H1 (cell line): ENCODE results near the gene NXPH3. TPM values are rescaled to one million over a fixed set of nuclear protein-coding genes. Genes with fewer than 3 reads are reported as not detected.

Experiments used
- CTCF ChIA-PET: fragments of 300-600 bp; sonication (Branson Sonifier 250); formaldehyde crosslinking; loops from one replicate; lab custom pipeline; 2021; ENCODE audit not compliant: partially characterized antibody; lab: Charles Lee
- POLR2A ChIA-PET: fragments of 300-600 bp; sonication (Branson Sonifier 250); formaldehyde crosslinking; loops from one replicate; lab custom pipeline; 2021; ENCODE audit warnings: inconsistent platforms; ENCODE audit not compliant: partially characterized antibody; lab: Charles Lee
- DNase-seq, 2 experiments: peaks; one replicate each; pipeline versions ENCODE4 v3.0.0 to v3.0.0-alpha.2; 2010 to 2022; ENCODE audit warnings: low spot score in 2 of 2, low read depth in 1 of 2, mixed read lengths in 1 of 2
- FAIRE-seq: peaks from 2 replicates; lab custom pipeline; 2011; peaks lifted over from hg19 to GRCh38; lab: Jason Lieb, UNC
- H2AFZ ChIP-seq: 2 replicates; pipeline ENCODE4 v1.8.1; 2012; ENCODE audit warnings: low read length, inconsistent platforms
- H2AK5ac ChIP-seq: 2 replicates; pipeline ENCODE4 v1.6.1; 2013; ENCODE audit warnings: low read depth, low read length
- H2BK120ac ChIP-seq: replicated peaks from 2 replicates; pipeline ENCODE3; 2013; ENCODE audit warnings: low read depth, low read length, inconsistent platforms
- H2BK12ac ChIP-seq: 2 replicates; pipeline ENCODE4 v1.6.1; 2013; ENCODE audit warnings: low read depth, low read length
- H2BK15ac ChIP-seq: 2 replicates; pipeline ENCODE4 v1.6.1; 2013; ENCODE audit warnings: low read length
- H2BK20ac ChIP-seq: 2 replicates; pipeline ENCODE4 v1.6.1; 2013; ENCODE audit warnings: low read length
- H2BK5ac ChIP-seq: 2 replicates; pipeline ENCODE4 v1.6.1; 2013; ENCODE audit warnings: low read depth, low read length
- H3K14ac ChIP-seq: 2 replicates; pipeline ENCODE4 v1.6.1; 2013; ENCODE audit warnings: inconsistent platforms; ENCODE audit not compliant: insufficient read length
- H3K18ac ChIP-seq: 2 replicates; pipeline ENCODE4 v1.6.1; 2013; ENCODE audit warnings: low read length; ENCODE audit errors: extremely low read depth
- H3K23ac ChIP-seq: 2 replicates; pipeline ENCODE4 v1.6.1; 2013; ENCODE audit warnings: inconsistent platforms; ENCODE audit not compliant: insufficient read length
- H3K23me2 ChIP-seq: 2 replicates; pipeline ENCODE4 v1.6.1; 2013; ENCODE audit warnings: low read depth, low read length
- H3K27ac ChIP-seq: 2 replicates; pipeline ENCODE4 v1.6.1; 2011; ENCODE audit warnings: low read depth, low read length, inconsistent platforms
- H3K27me3 ChIP-seq, 4 experiments: replicated peaks in 1 of 4; 1 replicate in 1 of 4; 2 replicates in 3 of 4; pipeline versions ENCODE4 v1.6.1 to v1.8.1; 2011 to 2013; ENCODE audit warnings: low read length in 3 of 4, mild to moderate bottlenecking in 3 of 4, inconsistent platforms in 2 of 4, mixed read lengths in 2 of 4, moderate library complexity in 1 of 4; ENCODE audit not compliant: control insufficient read depth in 3 of 4, insufficient read depth in 3 of 4; ENCODE audit errors: extremely low read depth in 1 of 4
- H3K36me3 ChIP-seq, 4 experiments: 2 replicates each; pipeline versions ENCODE4 v1.6.1 to v1.8.1; 2011 to 2013; ENCODE audit warnings: mild to moderate bottlenecking in 4 of 4, low read length in 3 of 4, moderate library complexity in 2 of 4, control low read depth in 1 of 4, inconsistent platforms in 1 of 4; ENCODE audit not compliant: insufficient read depth in 4 of 4, control insufficient read depth in 2 of 4
- H3K4ac ChIP-seq: replicated peaks from 2 replicates; pipeline ENCODE3; 2013; ENCODE audit warnings: low read length, low read depth, mixed read lengths, inconsistent platforms; ENCODE audit not compliant: insufficient read length
- H3K4me1 ChIP-seq, 4 experiments: replicated peaks in 1 of 4; 1 replicate in 1 of 4; 2 replicates in 3 of 4; pipeline versions ENCODE4 v1.6.1 to v1.8.1; 2011 to 2013; ENCODE audit warnings: low read length in 3 of 4, inconsistent platforms in 2 of 4, mixed read lengths in 1 of 4; ENCODE audit not compliant: insufficient read depth in 4 of 4, control insufficient read depth in 3 of 4
- H3K4me2 ChIP-seq, 2 experiments: 2 replicates each; pipeline versions ENCODE4 v1.6.1 to v1.8.1; 2011 to 2013; ENCODE audit warnings: low read depth in 2 of 2, low read length in 2 of 2, control low read depth in 1 of 2, inconsistent platforms in 1 of 2, mild to moderate bottlenecking in 1 of 2; ENCODE audit not compliant: insufficient read depth in 1 of 2
- H3K4me3 ChIP-seq, 4 experiments: fragments of 200-600, 300-600 bp in 1 of 4; sonication (generic), shearing (Covaris generic), sonication (Bioruptor Twin) in 1 of 4; 2 replicates each; pipeline versions ENCODE4 v1.5.1 to v1.8.1; 2011 to 2016; ENCODE audit warnings: low read length in 4 of 4, low read depth in 3 of 4, control low read depth in 2 of 4, inconsistent platforms in 2 of 4, mild to moderate bottlenecking in 2 of 4, mixed read lengths in 1 of 4, moderate library complexity in 1 of 4; ENCODE audit not compliant: insufficient read depth in 2 of 4; ENCODE audit errors: extremely low read depth in 1 of 4
- H3K56ac ChIP-seq: replicated peaks from 2 replicates; pipeline ENCODE3; 2013; ENCODE audit warnings: low read depth, mild to moderate bottlenecking, mixed read lengths, low read length, inconsistent platforms; ENCODE audit not compliant: insufficient read length
- H3K79me1 ChIP-seq: 2 replicates; pipeline ENCODE4 v1.6.1; 2013; ENCODE audit warnings: low read depth, low read length, control low read depth
- H3K79me2 ChIP-seq, 2 experiments: 2 replicates each; pipeline versions ENCODE4 v1.6.1 to v1.8.1; 2012 to 2013; ENCODE audit warnings: low read length in 2 of 2, mild to moderate bottlenecking in 2 of 2, inconsistent platforms in 1 of 2; ENCODE audit not compliant: insufficient read depth in 2 of 2, control insufficient read depth in 1 of 2
- H3K9ac ChIP-seq, 4 experiments: replicated peaks in 1 of 4; 1 replicate in 1 of 4; 2 replicates in 3 of 4; pipeline versions ENCODE4 v1.6.1 to v1.8.1; 2011 to 2013; ENCODE audit warnings: low read depth in 3 of 4, low read length in 3 of 4, control low read depth in 2 of 4, mild to moderate bottlenecking in 2 of 4, moderate library complexity in 2 of 4, inconsistent platforms in 1 of 4; ENCODE audit errors: extremely low read depth in 1 of 4
- H3K9me3 ChIP-seq, 2 experiments: 2 replicates each; pipeline versions ENCODE4 v1.6.1 to v1.8.1; 2012 to 2013; ENCODE audit warnings: mild to moderate bottlenecking in 2 of 2, moderate library complexity in 2 of 2, control low read depth in 1 of 2, inconsistent platforms in 1 of 2, low read depth in 1 of 2, low read length in 1 of 2, mixed read lengths in 1 of 2; ENCODE audit not compliant: insufficient read depth in 2 of 2
- H4K20me1 ChIP-seq, 2 experiments: replicated peaks in 1 of 2; 2 replicates each; pipeline versions ENCODE3 to v1.8.1; 2011 to 2013; ENCODE audit warnings: inconsistent platforms in 2 of 2, low read length in 2 of 2, mild to moderate bottlenecking in 1 of 2; ENCODE audit not compliant: insufficient read depth in 2 of 2, control insufficient read depth in 1 of 2
- H4K5ac ChIP-seq: 2 replicates; pipeline ENCODE4 v1.6.1; 2013; ENCODE audit warnings: low read length, low read depth, mixed read lengths, inconsistent platforms; ENCODE audit not compliant: insufficient read length
- H4K8ac ChIP-seq: 2 replicates; pipeline ENCODE4 v1.8.0; 2013; ENCODE audit warnings: mild to moderate bottlenecking, moderate library complexity, low read length, inconsistent platforms; ENCODE audit not compliant: insufficient read depth; ENCODE audit errors: extremely low read depth
- H4K91ac ChIP-seq: replicated peaks from 2 replicates; pipeline ENCODE3; 2013; ENCODE audit warnings: low read length, mixed read lengths, inconsistent platforms; ENCODE audit not compliant: insufficient read length
- ASH2L ChIP-seq: fragments of 200-600, 300-600 bp; sonication (generic); IDR thresholded peaks from one replicate; pipeline ENCODE4 v1.7.1; 2017; ENCODE audit warnings: low read length
- ATF3 ChIP-seq: IDR thresholded peaks from 2 replicates; pipeline ENCODE4 v1.6.1; 2011; ENCODE audit warnings: low read depth, mild to moderate bottlenecking, low read length; ENCODE audit not compliant: insufficient read depth
- E2F6 ChIP-seq: IDR thresholded peaks from 2 replicates; pipeline ENCODE4 v1.6.1; 2012; ENCODE audit warnings: inconsistent platforms
- EGR1 ChIP-seq: IDR thresholded peaks from 2 replicates; pipeline ENCODE4 v1.6.1; 2011; ENCODE audit warnings: low read depth, low read length, borderline replicate concordance
- SIRT6 ChIP-seq: IDR thresholded peaks from one replicate; pipeline ENCODE4 v1.7.1; 2012; ENCODE audit warnings: low read length, inconsistent platforms
- SP1 ChIP-seq: IDR thresholded peaks from 2 replicates; pipeline ENCODE4 v1.6.1; 2011; ENCODE audit warnings: low read depth, low read length
- SP4 ChIP-seq: IDR thresholded peaks from 2 replicates; pipeline ENCODE4 v1.6.1; 2012; ENCODE audit warnings: low read length, inconsistent platforms
- SUZ12 ChIP-seq: fragments of 200-600 bp; sonication (generic); IDR thresholded peaks from 2 replicates; pipeline ENCODE4 v1.6.1; 2012; ENCODE audit warnings: mild to moderate bottlenecking, inconsistent platforms, low read length, moderate library complexity, mixed read lengths
- ZNF274 ChIP-seq: IDR thresholded peaks from 2 replicates; pipeline ENCODE4 v1.7.0; 2012; ENCODE audit warnings: low read length, borderline replicate concordance; ENCODE audit errors: extremely low read depth
- WGBS, 2 experiments: shearing (Covaris generic) in 1 of 2; methylation state at CpG; one replicate each; pipeline versions ENCODE4 v1.1.6 to v1.1.7; 2013 to 2015; ENCODE audit warnings: low lambda C conversion rate in 2 of 2, mixed read lengths in 2 of 2, inconsistent platforms in 1 of 2, low coverage in 1 of 2, missing lambda C conversion rate in 1 of 2; ENCODE audit not compliant: insufficient replicate concordance in 2 of 2, insufficient coverage in 1 of 2, insufficient read length in 1 of 2; ENCODE audit errors: extremely low coverage in 1 of 2, missing lambda C conversion rate in 1 of 2; 5-methylcytosine and 5-hydroxymethylcytosine counted together
- polyA plus RNA-seq, 7 experiments: library from polyadenylated mRNA; depleted of rRNA in 3 of 7; stranded (reverse) in 5 of 7; unstranded in 2 of 7; fragments of >200 nt in 5 of 7; fragments of 200-250 nt in 2 of 7; gene quantifications; 1 replicate in 5 of 7; 2 replicates in 1 of 7; 4 replicates in 1 of 7; pipeline versions ENCODE4 v1.2.1 to v1.2.3, GENCODE V29; 2011 to 2013; ENCODE audit warnings: missing spikeins in 2 of 7, mixed read lengths in 2 of 7
- total RNA-seq: library from RNA; stranded (reverse); fragmentation: NEBNext Ultra II Directional; extraction: Animal tissue kit (Norgen Biotek cat#: 25700); gene quantifications from 2 replicates; pipeline ENCODE4 v1.2.1, GENCODE V29; 2021

The NXPH3 gene
- total and polyA plus RNA-seq, 2 of the 8 experiments (the other 6 are each of a cell fraction or from before 2014, with no cell fraction given): 2.5 to 3.7 TPM

GRCh38 chr17:49595328-49595727 is 19.7 kb downstream of the NXPH3 start:
- H2BK120ac ChIP-seq: no peak overlapping the region
- DNase-seq: no peak
- TF ChIP-seq ATF3: no peak
- TF ChIP-seq SUZ12: no peak
- no peak for TF ChIP-seq ZNF274
- TF ChIP-seq E2F6: no peak
- TF ChIP-seq EGR1: no peak
- no peak for TF ChIP-seq SP1
- TF ChIP-seq SIRT6: no peak
- TF ChIP-seq ASH2L: no peak
- no peak for TF ChIP-seq SP4
- TF ChIP-seq, all 59 proteins: peak for 0
- Histone ChIP-seq H3K4me3 (no peak overlapping the region), H3K4me2 (no peak overlapping the region), H3K23ac (no peak overlapping the region), H3K23me2 (no peaks in the 10 kb centered on the region), H4K5ac (no peak overlapping the region), H3K36me3 (peaks cover 2 to 14% (median 8%) of the 10 kb centered on the region in 4 experiments; a peak in 7 of 8 replicates), H2BK20ac (no peak overlapping the region), H4K20me1 (peaks cover 0 to 3% of the 10 kb centered on the region in 2 experiments), H3K56ac (no peak overlapping the region), H2BK12ac (no peak overlapping the region), H2AK5ac (no peak overlapping the region), H3K27me3 (no peaks in the 10 kb centered on the region), H3K9me3 (no peaks in the 10 kb centered on the region), H3K4me1 (peaks cover 0 to 2% (median under 1%) of the 10 kb centered on the region in 4 experiments; a peak in 1 of 7 replicates), H3K14ac (no peak overlapping the region), H2AFZ (no peak overlapping the region), H3K18ac (no peak overlapping the region), H2BK15ac (no peak overlapping the region), H3K79me1 (no peaks in the 10 kb centered on the region), H3K9ac (no peak overlapping the region), H4K91ac (no peak overlapping the region), H3K79me2 (no peaks in the 10 kb centered on the region), H3K27ac (no peak overlapping the region), H4K8ac (no peak overlapping the region), H3K4ac (no peak overlapping the region), H2BK5ac (no peak overlapping the region)
- ChIA-PET CTCF (interaction anchor here (1.0 to 2.8 kb wide), 5 partner anchors 7 to 26 kb away, joined by 3 to 11 read pairs (median 4); no protein-coding TSS in a partner anchor), POLR2A (no interaction called here)
- no peak for FAIRE-seq
- WGBS, 2 experiments: 94% methylated on average over 3 of the region's 4 CpGs; no CpG with 5 or more reads in 1 of the 2 experiments
